Activated CD4-positive, alpha-beta T cell treated with anti-CD3 and anti-CD28 coated beads, Interleukin-2, amount 10 ng/mL, durations not matched to agents 7 days and 5 days (primary cell): ENCODE measurements around the gene FGD3. TPM values are rescaled to one million over a fixed set of nuclear protein-coding genes. Genes with fewer than 3 reads are reported as not detected.
A peak's percentile ranks its signal among the peaks of the same experiment; 100 is the strongest.

Experiments
- CTCF ChIA-PET: fragments of 350-600 bp; sonication (Branson Sonifier 250); formaldehyde crosslinking; loops from one replicate; lab custom pipeline; 2021; ENCODE audit warnings: antibody characterized with exemption; lab: Charles Lee
- POLR2A ChIA-PET: fragments of 350-600 bp; sonication (Branson Sonifier 250); formaldehyde crosslinking; loops from one replicate; lab custom pipeline; 2021; ENCODE audit warnings: antibody characterized with exemption; lab: Charles Lee
- DNase-seq: peaks from one replicate; pipeline ENCODE4 v3.0.0-alpha.2; 2020
- H3K27ac Mint-ChIP-seq: one replicate; pipeline ENCODE4 v1.8.0; 2021; ENCODE audit warnings: mild to moderate bottlenecking, moderate library complexity, mixed read lengths
- H3K27me3 Mint-ChIP-seq: one replicate; pipeline ENCODE4 v1.8.0; 2021; ENCODE audit warnings: mixed read lengths
- H3K36me3 Mint-ChIP-seq: one replicate; pipeline ENCODE4 v1.8.0; 2021; ENCODE audit warnings: low read depth, mixed read lengths
- H3K4me1 Mint-ChIP-seq: one replicate; pipeline ENCODE4 v1.8.0; 2021; ENCODE audit warnings: mixed read lengths
- H3K4me3 Mint-ChIP-seq: one replicate; pipeline ENCODE4 v1.8.0; 2021; ENCODE audit warnings: mild to moderate bottlenecking, moderate library complexity, mixed read lengths
- H3K9me3 Mint-ChIP-seq: one replicate; pipeline ENCODE4 v1.8.0; 2021; ENCODE audit warnings: mixed read lengths
- total RNA-seq, 2 experiments: library from RNA; stranded (reverse); gene quantifications; one replicate each; pipeline ENCODE4 v1.2.3, GENCODE V29; 2021

FGD3 gene
- total RNA-seq, 2 experiments from 2014 or later, result 148 to 156 TPM

GRCh38 chr9:93065135-93065720 is 117.9 kb downstream of the FGD3 start:
- Mint-ChIP-seq H3K4me1 (peaks cover 82% of the 10 kb centered on the region), H3K4me3 (peak overlapping the region; percentile 79), H3K27me3 (no peaks in the 10 kb centered on the region), H3K36me3 (peaks cover 78% of the 10 kb centered on the region), H3K9me3 (no peaks in the 10 kb centered on the region), H3K27ac (peak overlapping the region; percentile 98)
- ChIA-PET POLR2A (interaction anchor here (1.0 kb wide), 1 partner anchor 30 kb away, joined by 5 read pairs; the partner anchor contains the start of gene CARD19), CTCF (interaction anchor here (0.8 to 1.6 kb wide), 13 partner anchors 9 to 145 kb away, joined by 3 to 7 read pairs (median 3); no protein-coding TSS in a partner anchor)
- no peak for DNase-seq

GRCh38 chr9:93066978-93067603 is 119.8 kb downstream of the FGD3 start:
- POLR2A ChIA-PET, result no interaction called here
- no peak overlapping the region for H3K4me3 Mint-ChIP-seq
- peaks cover 74% of the 10 kb centered on the region for H3K36me3 Mint-ChIP-seq
- peaks cover 74% of the 10 kb centered on the region for H3K4me1 Mint-ChIP-seq
- no peaks in the 10 kb centered on the region for H3K27me3 Mint-ChIP-seq
- no peak for DNase-seq
- peak overlapping the region; percentile 73 for H3K27ac Mint-ChIP-seq
- CTCF ChIA-PET, result interaction anchor here (0.6 to 2.0 kb wide), 3 partner anchors 8 to 55 kb away, joined by 3 to 5 read pairs (median 3); no protein-coding TSS in a partner anchor
- no peaks in the 10 kb centered on the region for H3K9me3 Mint-ChIP-seq

GRCh38 chr9:93068956-93069355 is 121.6 kb downstream of the FGD3 start:
- Mint-ChIP-seq H3K36me3 (peaks cover 76% of the 10 kb centered on the region), H3K4me1 (peaks cover 65% of the 10 kb centered on the region), H3K27me3 (no peaks in the 10 kb centered on the region), H3K4me3 (no peak overlapping the region), H3K9me3 (no peaks in the 10 kb centered on the region), H3K27ac (peak overlapping the region; percentile 13)
- ChIA-PET POLR2A (no interaction called here), CTCF (interaction anchor here (1.1 kb wide), 1 partner anchor 63 kb away, joined by 3 read pairs; no protein-coding TSS in a partner anchor)
- DNase-seq, result no peak

- no peak for DNase-seq
- H3K36me3 Mint-ChIP-seq, result peaks cover 59% of the 10 kb centered on the region
- no peak overlapping the region for H3K4me3 Mint-ChIP-seq
- H3K27me3 Mint-ChIP-seq, result no peaks in the 10 kb centered on the region
- ChIA-PET POLR2A (no interaction called here), CTCF (interaction anchor here (1.1 kb wide), 1 partner anchor 9 kb away, joined by 3 read pairs; no protein-coding TSS in a partner anchor)
- H3K27ac Mint-ChIP-seq, result no peak overlapping the region
- H3K9me3 Mint-ChIP-seq, result no peaks in the 10 kb centered on the region
- H3K4me1 Mint-ChIP-seq, result peaks cover 46% of the 10 kb centered on the region
These were observed 124.1 kb downstream of the FGD3 start for GRCh38 chr9:93071464-93071863.

GRCh38 chr9:93072383-93072795 is 125.1 kb downstream of the FGD3 start:
- peaks cover 42% of the 10 kb centered on the region for H3K4me1 Mint-ChIP-seq
- ChIA-PET POLR2A (no interaction called here), CTCF (interaction anchor here (1.0 to 1.2 kb wide), 2 partner anchors 8 to 10 kb away, joined by 4 to 7 read pairs; no protein-coding TSS in a partner anchor)
- peak overlapping the region; percentile 6 for H3K27ac Mint-ChIP-seq
- H3K4me3 Mint-ChIP-seq, result no peak overlapping the region
- no peaks in the 10 kb centered on the region for H3K27me3 Mint-ChIP-seq
- DNase-seq, result no peak
- no peaks in the 10 kb centered on the region for H3K9me3 Mint-ChIP-seq
- peaks cover 59% of the 10 kb centered on the region for H3K36me3 Mint-ChIP-seq

GRCh38 chr9:93076101-93076791 is 128.9 kb downstream of the FGD3 start:
- Mint-ChIP-seq H3K27me3 (no peaks in the 10 kb centered on the region), H3K4me3 (no peak overlapping the region), H3K27ac (no peak overlapping the region), H3K4me1 (peaks cover 29% of the 10 kb centered on the region), H3K9me3 (no peaks in the 10 kb centered on the region), H3K36me3 (peaks cover 50% of the 10 kb centered on the region)
- POLR2A ChIA-PET, result no interaction called here
- CTCF ChIA-PET, result interaction anchor here (0.5 to 2.0 kb wide), 7 partner anchors 12 to 104 kb away, joined by 3 to 7 read pairs (median 3); no protein-coding TSS in a partner anchor
- no peak for DNase-seq

- CTCF ChIA-PET, result interaction anchor here (1.1 to 2.0 kb wide), 2 partner anchors 16 to 32 kb away, joined by 3 to 6 read pairs; no protein-coding TSS in a partner anchor
- H3K27ac Mint-ChIP-seq, result no peak overlapping the region
These were observed 129.4 kb downstream of the FGD3 start for GRCh38 chr9:93076792-93077128.

GRCh38 chr9:93077367-93077766 is 130.0 kb downstream of the FGD3 start:
- no peak for DNase-seq
- Mint-ChIP-seq H3K9me3 (no peaks in the 10 kb centered on the region), H3K27ac (no peak overlapping the region), H3K4me3 (no peak overlapping the region), H3K4me1 (peaks cover 33% of the 10 kb centered on the region), H3K27me3 (no peaks in the 10 kb centered on the region), H3K36me3 (peaks cover 53% of the 10 kb centered on the region)
- ChIA-PET CTCF (no interaction called here), POLR2A (no interaction called here)

More at GRCh38 chr9:93076792-93077128, 129.4 kb downstream of the FGD3 start:
- no peaks in the 10 kb centered on the region for H3K27me3 Mint-ChIP-seq
- H3K4me1 Mint-ChIP-seq, result peaks cover 29% of the 10 kb centered on the region
- POLR2A ChIA-PET, result no interaction called here
- peaks cover 51% of the 10 kb centered on the region for H3K36me3 Mint-ChIP-seq
- no peaks in the 10 kb centered on the region for H3K9me3 Mint-ChIP-seq
- DNase-seq, result no peak
- no peak overlapping the region for H3K4me3 Mint-ChIP-seq

- ChIA-PET CTCF (no interaction called here), POLR2A (no interaction called here)
- Mint-ChIP-seq H3K4me3 (no peak overlapping the region), H3K27me3 (no peaks in the 10 kb centered on the region), H3K9me3 (no peaks in the 10 kb centered on the region), H3K4me1 (peaks cover 34% of the 10 kb centered on the region), H3K36me3 (peaks cover 53% of the 10 kb centered on the region), H3K27ac (no peak overlapping the region)
- no peak for DNase-seq
These were observed 130.5 kb downstream of the FGD3 start for GRCh38 chr9:93077811-93078210.

- H3K36me3 Mint-ChIP-seq, result peaks cover 58% of the 10 kb centered on the region
- no peak overlapping the region for H3K27ac Mint-ChIP-seq
- ChIA-PET POLR2A (no interaction called here), CTCF (interaction anchor here (0.9 to 1.6 kb wide), 3 partner anchors 11 to 76 kb away, joined by 3 to 5 read pairs (median 3); no protein-coding TSS in a partner anchor)
- no peaks in the 10 kb centered on the region for H3K27me3 Mint-ChIP-seq
- H3K9me3 Mint-ChIP-seq, result no peaks in the 10 kb centered on the region
- DNase-seq, result no peak
- no peak overlapping the region for H3K4me3 Mint-ChIP-seq
- H3K4me1 Mint-ChIP-seq, result peaks cover 41% of the 10 kb centered on the region
These were observed 132.0 kb downstream of the FGD3 start for GRCh38 chr9:93079371-93079770.

GRCh38 chr9:93080406-93080805 is 133.1 kb downstream of the FGD3 start:
- CTCF ChIA-PET, result interaction anchor here (1.4 kb wide), 1 partner anchor 9 kb away, joined by 3 read pairs; no protein-coding TSS in a partner anchor
- POLR2A ChIA-PET, result no interaction called here
- Mint-ChIP-seq H3K27me3 (no peaks in the 10 kb centered on the region), H3K27ac (no peak overlapping the region), H3K9me3 (peaks cover under 1% of the 10 kb centered on the region), H3K4me3 (no peak overlapping the region), H3K36me3 (peaks cover 61% of the 10 kb centered on the region), H3K4me1 (peaks cover 36% of the 10 kb centered on the region)
- DNase-seq, result no peak

- Mint-ChIP-seq H3K4me1 (peaks cover 37% of the 10 kb centered on the region), H3K36me3 (peaks cover 66% of the 10 kb centered on the region), H3K27ac (no peak overlapping the region), H3K4me3 (no peak overlapping the region), H3K9me3 (peaks cover 2% of the 10 kb centered on the region), H3K27me3 (no peaks in the 10 kb centered on the region)
- ChIA-PET CTCF (interaction anchor here (0.8 to 1.4 kb wide), 2 partner anchors 10 to 15 kb away, joined by 3 read pairs; partner anchors contain the start of gene CARD19), POLR2A (no interaction called here)
- DNase-seq, result no peak
These were observed 133.8 kb downstream of the FGD3 start for GRCh38 chr9:93081081-93081529.
